ENCODE results near the gene EPHA7. TPM values are rescaled to one million over a fixed set of nuclear protein-coding genes. Genes with fewer than 3 reads are reported as not detected.

Gene EPHA7
- polyA plus RNA-seq, 1 donor from 2014 or later = 17.4 TPM

DNA sequence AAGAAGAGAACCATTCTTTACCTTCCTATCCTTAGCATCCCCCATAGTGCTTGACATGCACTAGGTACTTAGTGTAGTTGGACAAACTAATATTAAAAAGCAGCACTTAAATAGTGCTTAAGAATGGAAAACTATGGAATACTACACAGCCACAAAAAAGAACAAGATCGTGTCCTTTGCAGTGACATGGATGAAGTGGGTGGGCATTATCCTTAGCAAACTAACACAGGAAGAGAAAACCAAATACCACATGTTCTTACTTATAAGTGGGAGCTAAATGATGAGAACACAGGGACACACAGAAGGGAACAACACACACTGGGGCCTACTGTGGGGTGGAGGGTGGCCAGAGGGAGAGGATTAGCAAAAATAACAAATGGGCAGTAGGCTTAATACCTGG lies 66.8 kb downstream of the EPHA7 start:
- Histone ChIP-seq H3K27me3 (ENCODE audit: insufficient read depth, low read depth, low read length) (no peaks in the 10 kb centered on the region), H3K9me3 (ENCODE audit: low read length) (peaks cover 5% of the 10 kb centered on the region), H3K9me2 (ENCODE audit: insufficient read depth, low read length) (no peaks in the 10 kb centered on the region), H3K79me2 (replicated peaks; ENCODE audit: insufficient read depth, low read length) (no peaks in the 10 kb centered on the region), H4K20me1 (ENCODE audit: insufficient read depth) (no peaks in the 10 kb centered on the region), H3K4me3 (ENCODE audit: low read length) (no peak overlapping the region), H3K36me3 (ENCODE audit: insufficient read depth, low read length) (no peaks in the 10 kb centered on the region), H2AFZ (ENCODE audit: low read depth, low read length) (no peak overlapping the region), H3K4me2 (ENCODE audit: low read length) (no peak overlapping the region), H3K9ac (ENCODE audit: low read length) (no peak overlapping the region), H3K27ac (ENCODE audit: low read length) (no peak overlapping the region), H3F3A (ENCODE audit: insufficient read depth, low read length, poor library complexity, severe bottlenecking) (no peaks in the 10 kb centered on the region)
- TF ChIP-seq, protein P1, sequence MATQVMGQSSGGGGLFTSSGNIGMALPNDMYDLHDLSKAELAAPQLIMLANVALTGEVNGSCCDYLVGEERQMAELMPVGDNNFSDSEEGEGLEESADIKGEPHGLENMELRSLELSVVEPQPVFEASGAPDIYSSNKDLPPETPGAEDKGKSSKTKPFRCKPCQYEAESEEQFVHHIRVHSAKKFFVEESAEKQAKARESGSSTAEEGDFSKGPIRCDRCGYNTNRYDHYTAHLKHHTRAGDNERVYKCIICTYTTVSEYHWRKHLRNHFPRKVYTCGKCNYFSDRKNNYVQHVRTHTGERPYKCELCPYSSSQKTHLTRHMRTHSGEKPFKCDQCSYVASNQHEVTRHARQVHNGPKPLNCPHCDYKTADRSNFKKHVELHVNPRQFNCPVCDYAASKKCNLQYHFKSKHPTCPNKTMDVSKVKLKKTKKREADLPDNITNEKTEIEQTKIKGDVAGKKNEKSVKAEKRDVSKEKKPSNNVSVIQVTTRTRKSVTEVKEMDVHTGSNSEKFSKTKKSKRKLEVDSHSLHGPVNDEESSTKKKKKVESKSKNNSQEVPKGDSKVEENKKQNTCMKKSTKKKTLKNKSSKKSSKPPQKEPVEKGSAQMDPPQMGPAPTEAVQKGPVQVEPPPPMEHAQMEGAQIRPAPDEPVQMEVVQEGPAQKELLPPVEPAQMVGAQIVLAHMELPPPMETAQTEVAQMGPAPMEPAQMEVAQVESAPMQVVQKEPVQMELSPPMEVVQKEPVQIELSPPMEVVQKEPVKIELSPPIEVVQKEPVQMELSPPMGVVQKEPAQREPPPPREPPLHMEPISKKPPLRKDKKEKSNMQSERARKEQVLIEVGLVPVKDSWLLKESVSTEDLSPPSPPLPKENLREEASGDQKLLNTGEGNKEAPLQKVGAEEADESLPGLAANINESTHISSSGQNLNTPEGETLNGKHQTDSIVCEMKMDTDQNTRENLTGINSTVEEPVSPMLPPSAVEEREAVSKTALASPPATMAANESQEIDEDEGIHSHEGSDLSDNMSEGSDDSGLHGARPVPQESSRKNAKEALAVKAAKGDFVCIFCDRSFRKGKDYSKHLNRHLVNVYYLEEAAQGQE (IDR thresholded peaks at IDR 0.05; ENCODE audit: borderline replicate concordance) = no peak
- TF ChIP-seq TAF1 (IDR thresholded peaks at IDR 0.05; ENCODE audit: low read depth) (no peak), SMC3 (conservative IDR thresholded peaks at IDR 0.05; ENCODE audit: poor library complexity) (no peak), EP300 (conservative IDR thresholded peaks at IDR 0.05; ENCODE audit: poor library complexity, severe bottlenecking) (no peak), RAD21 (conservative IDR thresholded peaks at IDR 0.05) (no peak), MXI1 (conservative IDR thresholded peaks at IDR 0.05; ENCODE audit: poor library complexity, severe bottlenecking) (no peak), POLR2AphosphoS5 (IDR thresholded peaks at IDR 0.05) (no peak), EZH2 (IDR thresholded peaks at IDR 0.05; ENCODE audit: borderline replicate concordance, insufficient read depth, low read length, poor library complexity, severe bottlenecking) (no peak)
- TF ChIP-seq, protein P2, sequence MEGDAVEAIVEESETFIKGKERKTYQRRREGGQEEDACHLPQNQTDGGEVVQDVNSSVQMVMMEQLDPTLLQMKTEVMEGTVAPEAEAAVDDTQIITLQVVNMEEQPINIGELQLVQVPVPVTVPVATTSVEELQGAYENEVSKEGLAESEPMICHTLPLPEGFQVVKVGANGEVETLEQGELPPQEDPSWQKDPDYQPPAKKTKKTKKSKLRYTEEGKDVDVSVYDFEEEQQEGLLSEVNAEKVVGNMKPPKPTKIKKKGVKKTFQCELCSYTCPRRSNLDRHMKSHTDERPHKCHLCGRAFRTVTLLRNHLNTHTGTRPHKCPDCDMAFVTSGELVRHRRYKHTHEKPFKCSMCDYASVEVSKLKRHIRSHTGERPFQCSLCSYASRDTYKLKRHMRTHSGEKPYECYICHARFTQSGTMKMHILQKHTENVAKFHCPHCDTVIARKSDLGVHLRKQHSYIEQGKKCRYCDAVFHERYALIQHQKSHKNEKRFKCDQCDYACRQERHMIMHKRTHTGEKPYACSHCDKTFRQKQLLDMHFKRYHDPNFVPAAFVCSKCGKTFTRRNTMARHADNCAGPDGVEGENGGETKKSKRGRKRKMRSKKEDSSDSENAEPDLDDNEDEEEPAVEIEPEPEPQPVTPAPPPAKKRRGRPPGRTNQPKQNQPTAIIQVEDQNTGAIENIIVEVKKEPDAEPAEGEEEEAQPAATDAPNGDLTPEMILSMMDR (IDR thresholded peaks at IDR 0.05; ENCODE audit: poor library complexity, severe bottlenecking) = no peak

DNA sequence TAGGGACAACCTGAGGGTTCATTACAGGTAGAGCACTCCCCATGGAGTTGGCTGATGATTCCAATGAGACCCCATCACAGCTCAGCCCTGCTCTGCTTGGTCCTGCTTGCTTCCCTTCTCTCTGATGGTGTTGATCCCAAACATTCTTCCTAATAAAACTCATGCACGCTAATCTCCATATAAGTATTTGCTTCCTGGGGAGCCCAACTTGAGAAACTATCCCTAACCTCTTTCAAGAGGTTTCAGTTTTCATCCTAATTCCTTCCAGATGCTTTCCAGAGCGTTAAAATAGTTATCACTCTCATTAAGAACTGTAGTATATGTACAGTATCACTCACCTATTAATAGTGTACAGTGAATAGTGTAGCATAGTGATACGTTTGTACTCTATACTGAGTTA lies 68.1 kb downstream of the EPHA7 start:
- H3K79me2 ChIP-seq (replicated peaks; ENCODE audit: insufficient read depth, low read length) = no peaks in the 10 kb centered on the region
- TF ChIP-seq EP300 (conservative IDR thresholded peaks at IDR 0.05; ENCODE audit: poor library complexity, severe bottlenecking) (no peak), TAF1 (IDR thresholded peaks at IDR 0.05; ENCODE audit: low read depth) (no peak), MXI1 (conservative IDR thresholded peaks at IDR 0.05; ENCODE audit: poor library complexity, severe bottlenecking) (no peak), POLR2AphosphoS5 (IDR thresholded peaks at IDR 0.05) (no peak)
- TF ChIP-seq, protein P2 (IDR thresholded peaks at IDR 0.05; ENCODE audit: poor library complexity, severe bottlenecking) = no peak
- no peak overlapping the region for H3K9ac ChIP-seq (ENCODE audit: low read length)
- H3K36me3 ChIP-seq (ENCODE audit: insufficient read depth, low read length) = no peaks in the 10 kb centered on the region
- no peaks in the 10 kb centered on the region for H3F3A ChIP-seq (ENCODE audit: insufficient read depth, low read length, poor library complexity, severe bottlenecking)
- no peak overlapping the region for H2AFZ ChIP-seq (ENCODE audit: low read depth, low read length)
- H3K27me3 ChIP-seq (ENCODE audit: insufficient read depth, low read depth, low read length) = no peaks in the 10 kb centered on the region
- no peak overlapping the region for H3K4me3 ChIP-seq (ENCODE audit: low read length)
- H3K9me3 ChIP-seq (ENCODE audit: low read length) = peaks cover 5% of the 10 kb centered on the region
- H3K27ac ChIP-seq (ENCODE audit: low read length) = no peak overlapping the region
- H3K9me2 ChIP-seq (ENCODE audit: insufficient read depth, low read length) = no peaks in the 10 kb centered on the region
- H3K4me2 ChIP-seq (ENCODE audit: low read length) = no peak overlapping the region
- H4K20me1 ChIP-seq (ENCODE audit: insufficient read depth) = no peaks in the 10 kb centered on the region

Data from neural cell (in vitro differentiated cells).